ENCODE data around the gene DMRT2. TPM values are rescaled to one million over a fixed set of nuclear protein-coding genes. Genes with fewer than 3 reads are reported as not detected.

The DMRT2 gene
- total RNA-seq, 1 experiment from 2014 or later = 0.61 TPM

DNA sequence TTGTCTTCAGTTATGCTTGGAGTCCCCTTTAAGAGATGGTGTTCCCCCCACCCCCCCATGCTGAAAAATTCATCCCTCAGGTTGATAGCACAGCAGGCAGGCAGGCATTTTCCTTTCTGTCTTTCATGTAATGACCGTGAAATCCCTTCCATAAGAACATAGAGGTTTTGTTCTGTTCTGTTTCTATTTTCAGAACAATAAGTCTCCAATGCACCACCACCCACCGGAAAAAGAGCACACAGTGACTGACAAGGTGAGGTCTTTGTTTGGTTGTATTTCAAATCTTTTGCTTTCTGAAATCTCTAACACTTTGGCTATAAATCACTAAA is 52.4 kb downstream of the DMRT2 start:
- Histone ChIP-seq H3K4me1 (no peaks in the 10 kb centered on the region), H3K27me3 (replicated peaks; ENCODE audit: control insufficient read depth, insufficient read depth, low read length) (no peaks in the 10 kb centered on the region), H3K36me3 (ENCODE audit: control insufficient read depth, insufficient read depth, low read length) (no peaks in the 10 kb centered on the region), H3K4me3 (ENCODE audit: low read depth, low read length) (no peak overlapping the region), H3K9me3 (no peaks in the 10 kb centered on the region)
- TF ChIP-seq, protein P1, sequence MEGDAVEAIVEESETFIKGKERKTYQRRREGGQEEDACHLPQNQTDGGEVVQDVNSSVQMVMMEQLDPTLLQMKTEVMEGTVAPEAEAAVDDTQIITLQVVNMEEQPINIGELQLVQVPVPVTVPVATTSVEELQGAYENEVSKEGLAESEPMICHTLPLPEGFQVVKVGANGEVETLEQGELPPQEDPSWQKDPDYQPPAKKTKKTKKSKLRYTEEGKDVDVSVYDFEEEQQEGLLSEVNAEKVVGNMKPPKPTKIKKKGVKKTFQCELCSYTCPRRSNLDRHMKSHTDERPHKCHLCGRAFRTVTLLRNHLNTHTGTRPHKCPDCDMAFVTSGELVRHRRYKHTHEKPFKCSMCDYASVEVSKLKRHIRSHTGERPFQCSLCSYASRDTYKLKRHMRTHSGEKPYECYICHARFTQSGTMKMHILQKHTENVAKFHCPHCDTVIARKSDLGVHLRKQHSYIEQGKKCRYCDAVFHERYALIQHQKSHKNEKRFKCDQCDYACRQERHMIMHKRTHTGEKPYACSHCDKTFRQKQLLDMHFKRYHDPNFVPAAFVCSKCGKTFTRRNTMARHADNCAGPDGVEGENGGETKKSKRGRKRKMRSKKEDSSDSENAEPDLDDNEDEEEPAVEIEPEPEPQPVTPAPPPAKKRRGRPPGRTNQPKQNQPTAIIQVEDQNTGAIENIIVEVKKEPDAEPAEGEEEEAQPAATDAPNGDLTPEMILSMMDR (IDR thresholded peaks at IDR 0.05; ENCODE audit: insufficient read depth in 1 of 2, low read depth in 1 of 2, low read length in 1 of 2, severe bottlenecking in 1 of 2, unreplicated experiment in 1 of 2) = no peak
- Mint-ChIP-seq H3K27me3 (ENCODE audit: insufficient read depth, unreplicated experiment) (peaks cover 6% of the 10 kb centered on the region), H3K4me1 (ENCODE audit: low read depth, unreplicated experiment) (no peaks in the 10 kb centered on the region), H3K36me3 (ENCODE audit: insufficient read depth, unreplicated experiment) (no peaks in the 10 kb centered on the region), H3K4me3 (ENCODE audit: unreplicated experiment) (no peak overlapping the region), H3K27ac (ENCODE audit: unreplicated experiment) (no peak overlapping the region), H3K9me3 (ENCODE audit: unreplicated experiment) (peaks cover 5% of the 10 kb centered on the region)
- POLR2A ChIA-PET = no interaction called here
- intact Hi-C loops (cut with micrococcal nuclease; ENCODE audit: unreplicated experiment) = no loop called here
- no peak for DNase-seq
- CTCF ChIA-PET = no interaction called here
- BruUV-seq (replicated peaks) = no TSS peak

Other genes starting within 250 kb of the DMRT2 start
- 0.19 TPM in 1 of 2 replicates, not detected in the other for gene DMRT1, start 208.7 kb upstream of the DMRT2 start, total RNA-seq (2022)
- not detected in 2 replicates for gene DMRT3, start 73.7 kb upstream of the DMRT2 start, total RNA-seq (2022)

All from Caco-2 (cell line).